Measurements from ENCODE around the gene TRIP12. TPM values are rescaled to one million over a fixed set of nuclear protein-coding genes. Genes with fewer than 3 reads are reported as not detected.
A peak's percentile ranks its signal among the peaks of the same experiment; 100 is the strongest.

TRIP12 gene
- total RNA-seq, 1 donor: 335 TPM

DNA sequence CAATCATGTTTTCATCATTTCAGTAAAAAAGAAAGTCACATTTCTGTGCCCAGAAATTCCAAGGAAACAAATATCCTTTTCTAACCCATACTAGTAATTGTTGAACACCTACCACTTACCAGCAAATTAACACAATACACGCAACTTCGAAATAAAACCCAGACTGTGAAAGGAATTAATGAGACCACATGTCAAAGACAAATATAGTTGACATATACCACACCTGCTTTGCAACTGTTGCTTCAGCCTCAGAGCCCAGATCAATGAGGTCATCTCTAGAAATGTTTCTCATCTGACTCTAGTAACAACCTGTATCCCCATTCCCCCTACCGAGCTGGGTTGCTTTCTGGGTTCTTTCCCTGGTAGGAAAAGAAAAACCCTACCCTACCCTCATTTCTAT is 52.6 kb downstream of the TRIP12 start:
- TF ChIP-seq, protein P1, sequence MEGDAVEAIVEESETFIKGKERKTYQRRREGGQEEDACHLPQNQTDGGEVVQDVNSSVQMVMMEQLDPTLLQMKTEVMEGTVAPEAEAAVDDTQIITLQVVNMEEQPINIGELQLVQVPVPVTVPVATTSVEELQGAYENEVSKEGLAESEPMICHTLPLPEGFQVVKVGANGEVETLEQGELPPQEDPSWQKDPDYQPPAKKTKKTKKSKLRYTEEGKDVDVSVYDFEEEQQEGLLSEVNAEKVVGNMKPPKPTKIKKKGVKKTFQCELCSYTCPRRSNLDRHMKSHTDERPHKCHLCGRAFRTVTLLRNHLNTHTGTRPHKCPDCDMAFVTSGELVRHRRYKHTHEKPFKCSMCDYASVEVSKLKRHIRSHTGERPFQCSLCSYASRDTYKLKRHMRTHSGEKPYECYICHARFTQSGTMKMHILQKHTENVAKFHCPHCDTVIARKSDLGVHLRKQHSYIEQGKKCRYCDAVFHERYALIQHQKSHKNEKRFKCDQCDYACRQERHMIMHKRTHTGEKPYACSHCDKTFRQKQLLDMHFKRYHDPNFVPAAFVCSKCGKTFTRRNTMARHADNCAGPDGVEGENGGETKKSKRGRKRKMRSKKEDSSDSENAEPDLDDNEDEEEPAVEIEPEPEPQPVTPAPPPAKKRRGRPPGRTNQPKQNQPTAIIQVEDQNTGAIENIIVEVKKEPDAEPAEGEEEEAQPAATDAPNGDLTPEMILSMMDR (IDR thresholded peaks at IDR 0.05; ENCODE audit: insufficient read depth, low read depth, low read length): no peak
- no peak overlapping the region for H3K4me3 ChIP-seq (ENCODE audit: low read depth, low read length)
- DNase-seq (ENCODE audit: low read depth): no peak

DNA sequence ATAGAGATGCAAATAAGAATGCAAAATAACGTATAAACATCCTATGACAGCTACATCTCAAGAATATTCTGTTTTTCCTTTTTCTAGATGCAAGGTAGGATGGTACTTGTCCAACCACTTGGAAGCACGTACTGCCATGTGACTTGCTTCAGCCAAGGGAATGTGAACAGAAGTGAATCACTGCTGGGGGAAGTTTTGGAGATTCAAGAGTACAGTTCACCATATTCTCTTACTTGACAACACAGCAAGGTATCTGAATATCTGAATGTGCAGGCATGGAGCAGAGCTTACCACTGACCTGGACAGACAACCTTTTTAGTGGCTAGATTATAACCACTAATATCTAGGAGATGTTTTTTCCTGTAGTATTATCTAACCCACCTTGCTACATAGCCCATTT is 53.0 kb downstream of the TRIP12 start:
- TF ChIP-seq, protein P1 (IDR thresholded peaks at IDR 0.05; ENCODE audit: insufficient read depth, low read depth, low read length): no peak
- DNase-seq (ENCODE audit: low read depth): no peak
- no peak overlapping the region for H3K4me3 ChIP-seq (ENCODE audit: low read depth, low read length)

DNA sequence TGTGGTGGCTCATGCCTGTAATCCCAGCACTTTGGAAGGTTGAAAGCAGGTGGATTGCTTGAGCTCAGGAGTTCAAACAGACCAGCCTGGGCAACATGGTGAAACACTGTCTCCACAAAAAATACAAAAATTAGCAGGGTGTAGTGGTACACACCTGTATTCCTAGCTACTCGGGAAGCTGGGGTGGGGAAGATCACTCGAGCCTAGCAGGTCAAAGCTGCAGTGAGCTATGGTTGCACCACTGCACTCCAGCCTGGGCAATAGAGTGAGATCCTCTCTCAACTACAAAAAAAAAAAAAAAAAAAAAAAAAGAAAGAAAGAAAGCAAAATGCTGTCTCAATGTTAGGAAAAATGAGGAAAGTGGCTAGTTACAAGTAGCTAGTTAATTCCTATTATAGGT is 56.8 kb downstream of the TRIP12 start:
- no peak for DNase-seq (ENCODE audit: low read depth)
- no peak overlapping the region for H3K4me3 ChIP-seq (ENCODE audit: low read depth, low read length)
- TF ChIP-seq, protein P1 (IDR thresholded peaks at IDR 0.05; ENCODE audit: insufficient read depth, low read depth, low read length): no peak

DNA sequence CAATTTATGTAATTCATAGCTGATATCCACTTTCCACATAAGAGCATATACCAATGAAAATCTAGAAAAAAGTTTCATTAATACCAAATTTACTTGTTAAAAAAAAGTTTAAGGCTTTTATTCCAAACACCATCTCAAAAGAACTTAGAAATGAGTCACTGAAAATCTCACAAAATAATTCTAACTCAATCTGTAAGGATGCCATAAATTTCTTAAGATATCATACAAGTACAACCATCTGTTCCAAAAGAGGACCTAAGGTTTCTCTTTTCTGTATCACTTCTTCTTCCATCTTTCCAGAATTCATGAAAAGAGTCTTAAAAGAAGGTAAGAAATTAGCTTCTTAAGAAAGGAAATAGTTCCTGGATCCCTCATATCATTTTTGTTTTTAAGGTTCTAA is 60.4 kb downstream of the TRIP12 start:
- TF ChIP-seq, protein P1 (IDR thresholded peaks at IDR 0.05; ENCODE audit: insufficient read depth, low read depth, low read length): no peak
- no peak for DNase-seq (ENCODE audit: low read depth)
- H3K4me3 ChIP-seq (ENCODE audit: low read depth, low read length): no peak overlapping the region

DNA sequence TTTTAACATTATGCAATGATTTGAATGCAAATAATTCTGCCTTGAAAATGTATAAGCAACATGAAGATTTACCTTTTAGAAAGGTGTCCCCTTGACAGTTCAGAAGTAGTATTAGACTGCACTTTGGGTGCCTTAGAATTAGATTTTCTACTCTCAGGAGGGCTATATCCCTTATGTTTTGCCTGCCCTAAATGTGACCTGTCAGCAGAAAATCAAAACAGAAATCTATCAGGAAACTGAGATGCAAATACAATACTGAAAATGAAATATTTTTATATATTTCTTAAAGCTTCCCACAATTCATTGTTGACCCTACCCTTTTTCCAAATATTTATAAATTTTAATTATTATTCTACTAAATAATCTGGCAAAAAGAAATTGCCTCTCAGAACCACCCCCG is 61.5 kb downstream of the TRIP12 start:
- TF ChIP-seq, protein P1 (IDR thresholded peaks at IDR 0.05; ENCODE audit: insufficient read depth, low read depth, low read length): no peak
- H3K4me3 ChIP-seq (ENCODE audit: low read depth, low read length): no peak overlapping the region
- no peak for DNase-seq (ENCODE audit: low read depth)

DNA sequence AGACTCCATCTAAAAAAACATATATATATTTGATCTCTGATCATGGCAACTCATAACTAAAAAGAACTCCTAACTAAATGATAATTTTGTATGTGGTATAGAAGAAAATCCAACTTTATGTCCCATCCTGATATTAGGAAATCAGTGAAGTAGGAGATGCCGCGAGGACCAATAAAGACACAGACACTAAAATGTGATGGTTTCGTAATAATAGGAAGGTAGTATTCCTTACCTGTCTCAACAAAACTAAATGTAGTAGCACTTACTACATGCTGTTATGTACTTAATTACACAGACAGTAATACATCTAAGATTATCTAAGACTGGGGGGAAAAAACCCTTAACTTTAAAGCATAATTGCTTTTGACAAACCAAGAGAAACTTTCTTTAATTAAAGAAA is 63.5 kb downstream of the TRIP12 start:
- H3K4me3 ChIP-seq (ENCODE audit: low read depth, low read length): no peak overlapping the region
- TF ChIP-seq, protein P1 (IDR thresholded peaks at IDR 0.05; ENCODE audit: insufficient read depth, low read depth, low read length): no peak
- DNase-seq (ENCODE audit: low read depth): no peak

DNA sequence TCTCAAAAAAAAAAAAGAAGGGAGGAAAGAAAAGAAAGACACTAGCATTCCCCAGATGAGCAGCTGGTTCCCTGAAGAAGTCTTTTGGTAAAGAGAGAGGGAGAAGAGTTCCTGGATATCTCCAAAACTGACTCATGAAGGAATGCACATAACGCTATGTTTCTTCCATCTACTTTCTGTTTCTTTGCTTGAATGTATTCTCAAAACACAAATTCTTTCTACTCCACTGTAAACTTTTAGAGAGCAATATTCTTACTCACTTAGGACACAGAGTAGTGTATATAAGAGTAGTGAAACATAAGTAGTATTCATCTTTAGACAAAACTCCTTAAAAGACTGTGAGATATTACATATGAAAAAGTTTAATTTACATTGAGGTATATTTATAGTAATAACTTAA is 64.2 kb downstream of the TRIP12 start:
- peak; percentile 54 for DNase-seq (ENCODE audit: low read depth)
- TF ChIP-seq, protein P1 (IDR thresholded peaks at IDR 0.05; ENCODE audit: insufficient read depth, low read depth, low read length): no peak

More for the DNA sequence above, 64.2 kb downstream of the TRIP12 start:
- H3K4me3 ChIP-seq (ENCODE audit: low read depth, low read length): no peak overlapping the region
